Osteocyte (in vitro differentiated cells): Measurements from ENCODE around the gene TBX4. TPM values are rescaled to one million over a fixed set of nuclear protein-coding genes. Genes with fewer than 3 reads are reported as not detected.

Experiments
- DNase-seq: peaks from one replicate; pipeline ENCODE4 v3.0.0; 2021; ENCODE audit warnings: mixed read lengths; ENCODE audit not compliant: unreplicated experiment; ENCODE audit errors: extremely low spot score
- H3K27ac Mint-ChIP-seq: one replicate; pipeline ENCODE4 v1.8.0; 2021; ENCODE audit warnings: mild to moderate bottlenecking, mixed read lengths; ENCODE audit not compliant: unreplicated experiment
- H3K27me3 Mint-ChIP-seq: one replicate; pipeline ENCODE4 v1.8.0; 2021; ENCODE audit warnings: mixed read lengths; ENCODE audit not compliant: unreplicated experiment
- H3K36me3 Mint-ChIP-seq: one replicate; pipeline ENCODE4 v1.8.0; 2021; ENCODE audit warnings: mixed read lengths; ENCODE audit not compliant: unreplicated experiment
- H3K4me1 Mint-ChIP-seq: one replicate; pipeline ENCODE4 v1.8.0; 2021; ENCODE audit warnings: mixed read lengths; ENCODE audit not compliant: unreplicated experiment
- H3K4me3 Mint-ChIP-seq: one replicate; pipeline ENCODE4 v1.8.0; 2021; ENCODE audit warnings: mild to moderate bottlenecking, moderate library complexity, mixed read lengths; ENCODE audit not compliant: unreplicated experiment
- H3K9me3 Mint-ChIP-seq: one replicate; pipeline ENCODE4 v1.8.0; 2021; ENCODE audit warnings: mixed read lengths; ENCODE audit not compliant: unreplicated experiment
- total RNA-seq: library from RNA; stranded (reverse); gene quantifications from 2 replicates; pipeline ENCODE4 v1.2.1, GENCODE V29; 2021
- TF ChIP-seq, protein P1 (sequence below): fragments of 200-600 bp; sonication (generic); IDR thresholded peaks from 2 replicates; pipeline ENCODE4 v1.5.0; 2021; ENCODE audit warnings: antibody characterized with exemption, mild to moderate bottlenecking, moderate library complexity

Gene TBX4
- total RNA-seq, 1 donor from 2014 or later, result not detected

DNA sequence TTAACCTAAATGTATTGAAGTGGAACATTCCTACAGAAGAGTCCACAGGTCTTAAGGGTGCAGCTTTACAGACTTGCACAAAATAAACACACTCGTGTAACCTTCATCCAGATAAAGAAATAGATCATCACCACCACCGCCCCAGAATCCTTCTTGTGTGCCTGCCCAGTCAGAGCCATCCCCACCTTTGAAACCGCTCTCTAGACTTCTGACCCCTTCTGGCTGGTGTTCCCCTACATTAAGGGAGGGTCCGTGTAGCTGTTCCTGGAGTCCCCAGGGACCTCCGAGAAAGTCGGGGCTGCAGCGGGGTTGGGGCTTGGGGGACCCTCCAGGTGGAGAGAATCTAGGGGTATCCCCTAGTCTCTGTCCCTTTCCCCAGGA, 9.4 kb downstream of the TBX4 start:
- peaks cover 71% of the 10 kb centered on the region for H3K27me3 Mint-ChIP-seq
- H3K4me3 Mint-ChIP-seq, result peak overlapping the region; percentile 63
- DNase-seq, result no peak
- no peaks in the 10 kb centered on the region for H3K9me3 Mint-ChIP-seq
- no peaks in the 10 kb centered on the region for H3K36me3 Mint-ChIP-seq
- no peak overlapping the region for H3K27ac Mint-ChIP-seq
- TF ChIP-seq, protein P1, sequence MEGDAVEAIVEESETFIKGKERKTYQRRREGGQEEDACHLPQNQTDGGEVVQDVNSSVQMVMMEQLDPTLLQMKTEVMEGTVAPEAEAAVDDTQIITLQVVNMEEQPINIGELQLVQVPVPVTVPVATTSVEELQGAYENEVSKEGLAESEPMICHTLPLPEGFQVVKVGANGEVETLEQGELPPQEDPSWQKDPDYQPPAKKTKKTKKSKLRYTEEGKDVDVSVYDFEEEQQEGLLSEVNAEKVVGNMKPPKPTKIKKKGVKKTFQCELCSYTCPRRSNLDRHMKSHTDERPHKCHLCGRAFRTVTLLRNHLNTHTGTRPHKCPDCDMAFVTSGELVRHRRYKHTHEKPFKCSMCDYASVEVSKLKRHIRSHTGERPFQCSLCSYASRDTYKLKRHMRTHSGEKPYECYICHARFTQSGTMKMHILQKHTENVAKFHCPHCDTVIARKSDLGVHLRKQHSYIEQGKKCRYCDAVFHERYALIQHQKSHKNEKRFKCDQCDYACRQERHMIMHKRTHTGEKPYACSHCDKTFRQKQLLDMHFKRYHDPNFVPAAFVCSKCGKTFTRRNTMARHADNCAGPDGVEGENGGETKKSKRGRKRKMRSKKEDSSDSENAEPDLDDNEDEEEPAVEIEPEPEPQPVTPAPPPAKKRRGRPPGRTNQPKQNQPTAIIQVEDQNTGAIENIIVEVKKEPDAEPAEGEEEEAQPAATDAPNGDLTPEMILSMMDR, result no peak
- H3K4me1 Mint-ChIP-seq, result peaks cover 25% of the 10 kb centered on the region

DNA sequence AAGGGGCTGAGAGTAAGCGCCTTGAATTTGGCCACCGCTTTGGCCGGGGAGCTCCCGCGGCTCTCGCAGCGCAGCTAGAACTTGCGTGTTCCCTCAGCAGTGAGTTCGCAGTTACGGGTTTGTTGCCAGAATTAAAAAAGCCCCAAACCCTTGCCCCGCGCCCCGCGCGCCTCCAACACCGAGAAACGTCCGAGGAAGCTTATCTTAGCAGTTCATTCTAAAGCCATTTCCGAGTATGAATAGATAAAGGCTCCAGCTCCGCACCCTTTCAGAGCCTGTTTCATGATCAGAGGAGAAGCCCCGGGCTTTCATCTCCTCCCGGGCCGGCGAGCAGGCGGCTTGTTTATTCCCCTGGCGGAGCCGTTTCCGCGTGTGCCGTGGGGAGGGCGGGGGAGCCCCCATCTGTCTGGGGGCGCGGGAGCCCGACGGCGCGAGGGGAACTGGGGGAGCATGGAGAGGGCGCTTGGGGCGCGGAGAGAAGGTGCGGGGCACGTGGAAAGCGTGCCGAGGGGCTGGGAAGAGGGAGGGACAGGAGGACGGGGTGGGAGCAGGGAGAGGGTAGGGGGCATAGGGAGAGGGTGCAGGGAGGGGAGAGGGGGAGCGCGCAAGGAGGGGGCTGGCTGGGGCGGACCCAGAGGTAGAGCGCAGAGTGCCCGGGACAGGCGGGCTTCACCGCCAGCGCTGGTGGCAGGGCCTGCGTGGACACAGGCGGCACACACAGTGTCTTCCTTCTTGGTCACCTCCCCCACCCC, 9.9 kb downstream of the TBX4 start:
- H3K4me3 Mint-ChIP-seq, result peak overlapping the region; percentile 63
- peaks cover 22% of the 10 kb centered on the region for H3K4me1 Mint-ChIP-seq
- H3K27ac Mint-ChIP-seq, result no peak overlapping the region
- H3K27me3 Mint-ChIP-seq, result peaks cover 69% of the 10 kb centered on the region
- no peaks in the 10 kb centered on the region for H3K36me3 Mint-ChIP-seq
- H3K9me3 Mint-ChIP-seq, result no peaks in the 10 kb centered on the region
- TF ChIP-seq, protein P1, result no peak
- DNase-seq, result no peak

DNA sequence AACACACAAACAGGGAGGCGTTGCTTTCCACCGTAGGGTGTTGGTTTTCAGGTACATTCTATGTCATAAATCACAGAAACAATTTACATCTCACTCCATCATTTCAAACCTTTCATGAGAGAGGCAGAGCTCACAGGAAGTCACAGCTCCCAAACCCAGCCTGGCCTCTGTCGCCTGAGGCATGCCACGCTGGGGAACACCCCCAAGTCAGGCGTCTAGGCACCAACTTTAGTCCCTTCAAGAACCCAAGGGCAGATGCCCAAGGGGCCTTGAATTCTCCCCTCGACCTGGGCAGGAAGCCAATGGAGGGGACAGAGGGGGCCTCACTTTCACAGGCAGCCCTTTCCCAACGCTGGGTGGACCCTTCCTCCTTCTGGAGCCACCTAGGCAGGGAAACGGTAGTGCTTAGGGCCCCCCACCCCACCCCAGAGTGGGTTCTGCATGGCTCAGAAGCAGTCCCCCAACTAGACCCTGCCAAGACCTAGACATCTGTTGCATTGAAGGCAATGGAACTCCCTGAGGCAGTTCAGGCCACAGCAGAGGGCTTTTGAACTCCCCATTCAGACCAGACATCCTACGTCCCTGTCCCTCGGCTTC, 10.6 kb downstream of the TBX4 start:
- TF ChIP-seq, protein P1, result no peak
- H3K27me3 Mint-ChIP-seq, result peaks cover 63% of the 10 kb centered on the region
- H3K27ac Mint-ChIP-seq, result no peak overlapping the region
- H3K4me3 Mint-ChIP-seq, result peak overlapping the region; percentile 1
- H3K4me1 Mint-ChIP-seq, result peaks cover 19% of the 10 kb centered on the region
- H3K9me3 Mint-ChIP-seq, result no peaks in the 10 kb centered on the region
- H3K36me3 Mint-ChIP-seq, result no peaks in the 10 kb centered on the region
- no peak for DNase-seq

DNA sequence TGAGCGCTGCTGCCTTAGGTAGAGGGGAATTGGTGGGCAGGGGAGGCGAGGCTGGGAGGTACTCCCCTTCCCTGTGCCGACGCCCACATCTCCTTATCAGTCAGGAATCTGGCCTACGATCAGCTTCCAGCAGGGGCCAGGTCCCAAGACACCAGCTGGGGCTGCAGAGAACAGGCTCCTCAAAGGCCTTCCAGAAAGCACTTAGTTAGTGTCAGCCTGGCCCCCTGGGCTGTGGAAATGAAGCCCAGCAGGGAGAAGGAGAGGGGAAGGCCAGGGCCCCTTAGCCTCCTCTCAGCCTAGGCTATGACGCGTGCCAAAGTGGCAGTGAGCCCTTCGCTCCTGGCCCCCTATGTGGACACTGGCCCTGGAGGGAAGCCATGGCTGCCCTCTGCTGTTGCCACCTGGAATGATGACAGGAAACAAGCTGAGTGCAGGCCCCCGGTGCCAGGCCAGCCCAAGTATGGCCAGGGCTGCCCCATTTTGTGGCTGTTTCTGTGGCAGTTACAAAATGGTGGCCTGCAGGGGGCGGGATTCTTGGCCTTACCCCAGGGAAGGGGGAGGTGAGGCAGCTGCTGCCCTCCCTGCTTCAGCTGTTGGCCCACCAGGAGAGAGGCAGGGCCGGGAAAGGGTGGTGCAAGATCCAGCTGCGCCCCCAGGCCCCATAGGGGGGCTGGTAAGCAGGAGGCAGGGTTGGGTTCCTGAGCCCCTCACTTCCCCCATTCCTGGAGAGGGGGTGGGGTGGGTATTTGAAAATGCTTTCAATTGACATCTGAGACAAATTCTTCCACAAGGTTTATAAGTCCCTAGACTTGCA, 11.3 kb downstream of the TBX4 start:
- no peaks in the 10 kb centered on the region for H3K9me3 Mint-ChIP-seq
- peaks cover 15% of the 10 kb centered on the region for H3K4me1 Mint-ChIP-seq
- H3K36me3 Mint-ChIP-seq, result no peaks in the 10 kb centered on the region
- no peak overlapping the region for H3K27ac Mint-ChIP-seq
- TF ChIP-seq, protein P1, result no peak
- H3K4me3 Mint-ChIP-seq, result no peak overlapping the region
- H3K27me3 Mint-ChIP-seq, result peaks cover 56% of the 10 kb centered on the region
- no peak for DNase-seq
